GM19455 (cell line): ENCODE measurements around the gene ZNF280A.
"Not testable (repeated sequence)": the region's sequence is repeated elsewhere in the genome, so short reads cannot be mapped to it uniquely, and the experiment has no call there.

Experiments used
- ATAC-seq: cut with Tn5 transposase; IDR thresholded peaks from one replicate; pipeline ENCODE4 v1.9.1; 2021; ENCODE audit not compliant: unreplicated experiment

The ZNF280A gene

GRCh38 chr22:22546490-22546889 is 26.4 kb upstream of the ZNF280A start:
- ATAC-seq, result no peak

GRCh38 chr22:22545084-22545483 is 25.0 kb upstream of the ZNF280A start:
- no peak for ATAC-seq

- ATAC-seq, result no peak
These were observed 18.3 kb upstream of the ZNF280A start for GRCh38 chr22:22538226-22538989.

GRCh38 chr22:22536916-22537315 is 16.8 kb upstream of the ZNF280A start:
- no peak for ATAC-seq

GRCh38 chr22:22536515-22536914 is 16.4 kb upstream of the ZNF280A start:
- ATAC-seq, result no peak

- no peak for ATAC-seq
These were observed 15.6 kb upstream of the ZNF280A start for GRCh38 chr22:22535662-22536061.

- ATAC-seq, result no peak
These were observed 14.7 kb upstream of the ZNF280A start for GRCh38 chr22:22534604-22535415.

GRCh38 chr22:22533863-22534262 is 13.8 kb upstream of the ZNF280A start:
- ATAC-seq, result no peak

- no peak for ATAC-seq
These were observed 13.3 kb upstream of the ZNF280A start for GRCh38 chr22:22533417-22533816.

- ATAC-seq, result not testable (repeated sequence)
These were observed 12.5 kb upstream of the ZNF280A start for GRCh38 chr22:22532547-22533071.

GRCh38 chr22:22531770-22532546 is 11.9 kb upstream of the ZNF280A start:
- ATAC-seq, result no peak

GRCh38 chr22:22528780-22529179 is 8.7 kb upstream of the ZNF280A start:
- no peak for ATAC-seq

GRCh38 chr22:22527312-22527711 is 7.2 kb upstream of the ZNF280A start:
- no peak for ATAC-seq

- ATAC-seq, result no peak
These were observed 6.2 kb upstream of the ZNF280A start for GRCh38 chr22:22526125-22526912.

GRCh38 chr22:22523494-22523893 is 3.4 kb upstream of the ZNF280A start:
- no peak for ATAC-seq

GRCh38 chr22:22521631-22522030 is 1.6 kb upstream of the ZNF280A start:
- no peak for ATAC-seq

- no peak for ATAC-seq
These were observed 865 bp upstream of the ZNF280A start for GRCh38 chr22:22520667-22521602.

- ATAC-seq, result no peak
These were observed 479 bp downstream of the ZNF280A start for GRCh38 chr22:22519591-22519990.

- no peak for ATAC-seq
These were observed 3.1 kb downstream of the ZNF280A start for GRCh38 chr22:22516992-22517391.
